Skeletal muscle tissue (tissue), 4 donors: ENCODE data around the gene KIFC3. TPM values are rescaled to one million over a fixed set of nuclear protein-coding genes. Genes with fewer than 3 reads are reported as not detected.
"Not testable (repeated sequence)": the region's sequence is repeated elsewhere in the genome, so short reads cannot be mapped to it uniquely, and the experiment has no call there.

Experiments used
- H3K27ac ChIP-seq: one replicate; pipeline ENCODE4 v1.7.0; 2013; ENCODE audit warnings: mild to moderate bottlenecking, low read depth, low read length, inconsistent platforms
- H3K27me3 ChIP-seq, 3 donors: one replicate each; pipeline ENCODE4 v1.7.0; 2013; ENCODE audit warnings: low read length in 3 of 3; ENCODE audit not compliant: control insufficient read depth in 3 of 3, insufficient read depth in 3 of 3
- H3K36me3 ChIP-seq, 3 donors: one replicate each; pipeline ENCODE4 v1.7.0; 2013; ENCODE audit warnings: low read length in 3 of 3; ENCODE audit not compliant: control insufficient read depth in 3 of 3, insufficient read depth in 3 of 3
- H3K4me1 ChIP-seq, 3 donors: one replicate each; pipeline ENCODE4 v1.7.0; 2013; ENCODE audit warnings: low read length in 3 of 3, mild to moderate bottlenecking in 3 of 3; ENCODE audit not compliant: control insufficient read depth in 3 of 3, insufficient read depth in 3 of 3
- H3K4me3 ChIP-seq, 3 donors: one replicate each; pipeline ENCODE4 v1.7.0; 2013; ENCODE audit warnings: low read length in 3 of 3
- H3K9ac ChIP-seq, 3 donors: one replicate each; pipeline ENCODE4 v1.7.0; 2013; ENCODE audit warnings: low read length in 3 of 3, mild to moderate bottlenecking in 3 of 3, moderate library complexity in 2 of 3, low read depth in 1 of 3
- H3K9me3 ChIP-seq, 3 donors: one replicate each; pipeline ENCODE4 v1.7.0; 2013; ENCODE audit warnings: low read length in 3 of 3; ENCODE audit not compliant: control insufficient read depth in 3 of 3
- total RNA-seq: library from RNA; depleted of rRNA; stranded (reverse); fragments of >200 nt; gene quantifications from one replicate; pipeline ENCODE4 v1.2.3, GENCODE V29; 2014
- donor health status: Osteomylitis.

KIFC3 gene
- total RNA-seq, 1 donor from 2014 or later: 9.9 TPM

GRCh38 chr16:57838161-57838560 is 35.9 kb upstream of the KIFC3 start:
- no peak overlapping the region for H3K27ac ChIP-seq
- H3K4me3 ChIP-seq: no peak overlapping the region
- H3K4me1 ChIP-seq: no peaks in the 10 kb centered on the region
- no peak overlapping the region for H3K9ac ChIP-seq
- H3K27me3 ChIP-seq: peaks cover 0 to 8% (median 0%) of the 10 kb centered on the region in 3 donors
- no peaks in the 10 kb centered on the region for H3K36me3 ChIP-seq
- no peaks in the 10 kb centered on the region for H3K9me3 ChIP-seq

GRCh38 chr16:57837305-57838125 is 35.2 kb upstream of the KIFC3 start:
- H3K4me1 ChIP-seq: no peaks in the 10 kb centered on the region
- H3K9me3 ChIP-seq: no peaks in the 10 kb centered on the region
- no peak overlapping the region for H3K27ac ChIP-seq
- H3K36me3 ChIP-seq: no peaks in the 10 kb centered on the region
- peaks cover 0 to 8% (median 0%) of the 10 kb centered on the region in 3 donors for H3K27me3 ChIP-seq
- no peak overlapping the region for H3K9ac ChIP-seq
- H3K4me3 ChIP-seq: no peak overlapping the region

DNA sequence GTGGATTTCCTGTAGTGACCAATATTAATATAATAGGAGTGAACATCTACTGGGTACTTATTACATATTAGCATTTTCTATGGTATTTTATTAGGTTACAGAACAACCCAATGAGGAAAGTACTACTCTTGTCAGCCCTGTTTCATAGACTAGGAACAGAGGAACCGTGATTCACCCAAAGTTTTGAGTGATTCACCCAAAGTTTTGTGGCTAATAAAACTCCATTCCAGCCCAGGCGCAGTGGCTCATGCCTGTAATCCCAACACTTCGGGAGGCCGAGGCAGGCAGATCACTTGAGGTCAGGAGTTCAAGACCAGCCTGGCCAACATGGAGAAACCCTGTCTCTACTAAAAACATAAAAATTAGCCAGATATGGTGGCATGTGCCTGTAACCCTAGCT is 33.1 kb upstream of the KIFC3 start:
- not testable (repeated sequence) for H3K4me3 ChIP-seq, H3K9me3 ChIP-seq, H3K4me1 ChIP-seq, H3K27me3 ChIP-seq, H3K27ac ChIP-seq, H3K36me3 ChIP-seq, H3K9ac ChIP-seq

GRCh38 chr16:57834936-57835335 is 32.6 kb upstream of the KIFC3 start:
- Histone ChIP-seq H3K9ac (no peak overlapping the region), H3K4me1 (peaks cover under 1% of the 10 kb centered on the region in 3 donors), H3K36me3 (no peaks in the 10 kb centered on the region), H3K27me3 (peaks cover 0 to 8% (median 0%) of the 10 kb centered on the region in 3 donors), H3K4me3 (no peak overlapping the region), H3K9me3 (no peaks in the 10 kb centered on the region), H3K27ac (no peak overlapping the region)

GRCh38 chr16:57830890-57831484 is 28.7 kb upstream of the KIFC3 start:
- peaks cover 24 to 31% (median 29%) of the 10 kb centered on the region in 3 donors for H3K4me1 ChIP-seq
- H3K4me3 ChIP-seq: no peak overlapping the region
- no peaks in the 10 kb centered on the region for H3K9me3 ChIP-seq
- no peak overlapping the region for H3K9ac ChIP-seq
- peaks cover 0 to 2% (median 0%) of the 10 kb centered on the region in 3 donors for H3K27me3 ChIP-seq
- no peaks in the 10 kb centered on the region for H3K36me3 ChIP-seq
- no peak overlapping the region for H3K27ac ChIP-seq

DNA sequence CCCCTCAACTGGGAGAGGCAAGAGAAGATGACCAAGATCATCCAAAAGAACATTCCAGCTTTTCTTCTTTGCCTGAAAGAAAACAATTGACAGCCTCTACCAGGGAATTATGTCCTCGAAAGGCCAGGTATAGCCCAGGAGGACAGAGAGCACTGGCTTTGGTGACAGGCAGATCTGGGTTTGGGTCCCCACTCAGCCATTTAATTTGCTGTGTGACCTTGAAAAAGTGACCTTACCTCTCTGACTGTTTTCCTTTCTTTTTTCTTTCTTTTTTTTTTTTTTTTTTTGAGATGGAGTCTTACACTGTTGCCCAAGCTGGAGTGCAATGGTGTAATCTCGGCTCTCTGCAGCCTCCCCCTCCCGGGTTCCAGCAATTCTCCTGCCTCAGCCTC is 27.7 kb upstream of the KIFC3 start:
- Histone ChIP-seq H3K4me3 (no peak overlapping the region), H3K9ac (no peak overlapping the region), H3K36me3 (no peaks in the 10 kb centered on the region), H3K4me1 (peaks cover 24 to 31% (median 29%) of the 10 kb centered on the region in 3 donors), H3K27me3 (peaks cover 0 to 2% (median 0%) of the 10 kb centered on the region in 3 donors), H3K9me3 (no peaks in the 10 kb centered on the region), H3K27ac (no peak overlapping the region)

DNA sequence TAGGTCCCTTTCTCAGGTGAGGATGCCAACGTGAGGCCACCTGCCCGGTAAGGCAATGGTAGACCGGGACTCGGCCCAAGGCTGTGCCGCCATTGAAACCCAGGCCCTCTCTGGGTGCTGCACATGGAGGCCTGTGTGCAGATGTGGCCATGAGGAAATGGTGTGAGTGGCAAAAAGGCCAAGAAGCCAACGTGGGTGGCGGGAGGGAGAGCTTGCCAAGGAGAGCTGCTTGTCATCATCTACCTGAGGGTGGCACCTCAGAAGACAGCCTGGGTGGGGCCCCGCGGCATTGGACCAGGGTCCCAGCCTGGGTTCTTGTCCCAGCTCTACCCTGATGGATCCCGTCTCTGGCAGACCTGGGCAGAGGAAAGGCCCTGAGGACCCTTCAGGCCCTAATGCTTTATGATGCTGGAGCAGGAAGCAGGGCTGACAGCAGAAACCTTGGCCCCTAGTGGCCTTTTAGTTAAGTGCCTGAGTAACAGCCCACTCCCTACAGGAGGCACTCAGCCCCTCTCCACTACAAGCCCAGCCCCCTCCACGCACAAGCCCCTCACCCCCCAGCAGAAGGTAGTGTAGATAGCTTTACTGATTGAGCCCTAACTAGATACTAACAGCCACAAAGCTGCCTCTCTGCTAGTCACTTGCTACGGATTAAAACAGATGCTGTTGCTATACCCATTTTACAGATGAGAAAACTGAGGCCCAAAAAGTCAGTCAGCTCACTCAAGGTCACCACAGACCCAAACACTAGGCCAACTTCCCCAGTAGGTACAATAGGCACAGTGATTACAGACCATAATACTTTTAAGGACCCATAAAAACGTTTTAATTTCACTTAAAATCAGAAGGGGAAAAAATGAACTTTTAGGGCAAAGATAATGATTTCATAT is 26.2 kb upstream of the KIFC3 start:
- Histone ChIP-seq H3K4me1 (peaks cover 24 to 31% (median 29%) of the 10 kb centered on the region in 3 donors), H3K9ac (no peak overlapping the region), H3K27ac (no peak overlapping the region), H3K27me3 (no peaks in the 10 kb centered on the region), H3K36me3 (no peaks in the 10 kb centered on the region), H3K9me3 (no peaks in the 10 kb centered on the region), H3K4me3 (no peak overlapping the region)

- Histone ChIP-seq H3K36me3 (no peaks in the 10 kb centered on the region), H3K27ac (peak overlapping the region; percentile 15), H3K9ac (peak overlapping the region in 1 of 3 donors; percentile 9), H3K4me1 (peaks cover 24 to 31% (median 29%) of the 10 kb centered on the region in 3 donors), H3K4me3 (peak overlapping the region in 2 of 3 donors; percentile 29 to 41), H3K9me3 (no peaks in the 10 kb centered on the region), H3K27me3 (no peaks in the 10 kb centered on the region)
Measured at GRCh38 chr16:57826706-57827625, 24.7 kb upstream of the KIFC3 start.

GRCh38 chr16:57826052-57826451 is 23.8 kb upstream of the KIFC3 start:
- H3K9me3 ChIP-seq: no peaks in the 10 kb centered on the region
- H3K27ac ChIP-seq: no peak overlapping the region
- H3K9ac ChIP-seq: no peak overlapping the region
- H3K4me1 ChIP-seq: peaks cover 24 to 31% (median 29%) of the 10 kb centered on the region in 3 donors
- no peak overlapping the region for H3K4me3 ChIP-seq
- H3K36me3 ChIP-seq: no peaks in the 10 kb centered on the region
- H3K27me3 ChIP-seq: no peaks in the 10 kb centered on the region
